Measurements from ENCODE around the gene PCDH1.
"Not testable (repeated sequence)": the region's sequence is repeated elsewhere in the genome, so short reads cannot be mapped to it uniquely, and the experiment has no call there.

Gene PCDH1

GRCh38 chr5:141898448-141899049 is 20.3 kb upstream of the PCDH1 start:
- DNase-seq (ENCODE audit: low read depth in 2 of 2) = no peak

GRCh38 chr5:141897425-141897824 is 19.2 kb upstream of the PCDH1 start:
- no peak for DNase-seq (ENCODE audit: low read depth in 2 of 2)

- DNase-seq (ENCODE audit: low read depth in 2 of 2) = not testable (repeated sequence)
These were observed 12.2 kb upstream of the PCDH1 start for GRCh38 chr5:141890429-141890828.

GRCh38 chr5:141889282-141889871 is 11.2 kb upstream of the PCDH1 start:
- DNase-seq (ENCODE audit: low read depth in 2 of 2) = no peak

DNA sequence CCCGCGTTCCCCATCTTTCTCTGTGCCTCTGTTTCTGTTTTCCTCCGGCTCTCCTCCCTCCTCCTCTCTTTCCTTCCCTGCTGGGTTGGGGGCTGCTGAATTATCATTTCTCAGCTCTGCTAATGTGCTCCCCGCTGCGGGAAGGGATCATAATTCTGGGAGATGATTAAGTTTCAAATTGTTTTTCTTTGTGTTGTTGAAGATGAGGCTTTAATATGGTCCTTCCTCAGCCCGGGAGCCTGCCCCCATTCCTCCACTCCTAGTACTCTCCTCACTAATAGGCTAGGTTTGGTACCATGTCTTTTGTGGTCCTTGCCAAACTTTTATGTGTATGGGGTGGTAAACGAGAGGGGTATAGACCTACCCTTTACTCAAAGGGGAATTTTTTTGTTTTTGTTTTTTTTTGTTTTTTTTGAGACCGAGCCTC is 5.7 kb upstream of the PCDH1 start:
- no peak for DNase-seq (ENCODE audit: low read depth in 2 of 2)

DNA sequence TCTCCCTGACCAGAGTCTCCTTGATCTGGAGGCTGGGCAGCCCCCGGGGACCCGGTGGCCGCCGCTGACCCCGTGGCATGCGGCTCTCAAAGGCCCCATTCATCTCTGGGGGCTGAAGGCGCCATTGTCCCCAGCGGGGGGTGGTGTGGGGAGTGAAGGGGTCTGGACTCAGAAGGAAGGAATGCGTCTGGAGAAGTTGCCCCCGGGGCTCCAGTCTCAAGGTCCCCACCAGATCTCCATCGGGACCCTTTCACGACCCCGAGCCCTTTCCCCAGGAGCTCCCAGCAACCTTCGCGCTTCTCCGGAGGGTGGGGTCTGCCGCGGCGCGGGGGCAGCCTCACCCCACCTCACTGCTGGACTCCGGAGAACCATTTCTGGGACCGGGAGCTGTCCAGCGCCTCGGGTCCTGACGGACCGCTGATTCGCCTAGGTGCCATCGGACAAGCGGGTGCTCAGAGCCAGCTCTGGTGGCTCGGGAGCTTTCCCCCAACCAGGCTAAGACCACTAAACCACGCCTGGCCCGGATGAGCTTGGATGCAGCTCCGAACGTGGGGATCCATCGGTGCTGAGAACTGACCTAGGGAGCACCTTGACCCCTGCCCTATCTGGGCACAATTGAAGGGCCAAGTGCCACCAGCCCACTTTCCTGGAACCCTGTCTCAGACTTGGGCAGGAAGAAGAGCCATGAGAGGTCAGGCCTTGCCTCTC is 5.1 kb upstream of the PCDH1 start:
- DNase-seq (ENCODE audit: low read depth in 2 of 2) = no peak

DNA sequence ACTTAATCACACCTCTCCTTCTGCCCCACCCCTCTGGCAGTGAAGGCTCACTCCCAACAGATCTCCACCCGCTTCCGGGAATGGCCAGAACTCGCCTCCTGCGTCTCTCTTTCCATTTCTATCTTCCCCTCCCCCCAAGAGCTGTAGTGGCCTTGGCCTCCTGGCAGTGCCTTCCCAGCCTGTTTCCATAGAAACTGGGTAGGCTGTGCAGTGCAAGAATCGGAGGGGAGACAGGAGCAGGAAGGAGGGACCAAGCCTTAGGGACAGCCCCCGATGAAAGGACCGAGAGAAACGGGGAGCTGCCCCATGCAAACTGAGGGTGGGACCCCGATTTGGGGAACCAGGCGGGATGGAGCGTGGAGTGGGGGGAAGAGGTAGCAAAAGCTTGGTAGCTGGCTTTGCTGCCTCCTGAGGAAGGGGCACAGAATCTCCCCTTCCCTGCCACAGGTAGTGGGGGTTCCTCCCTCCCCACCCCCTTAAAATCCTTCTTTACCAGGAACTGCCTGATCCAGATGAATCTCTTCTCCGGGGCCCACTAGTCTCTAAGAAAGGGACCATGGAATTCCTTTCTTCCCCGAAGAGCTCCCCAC is 4.5 kb upstream of the PCDH1 start:
- DNase-seq (ENCODE audit: low read depth in 2 of 2) = no peak

- no peak for DNase-seq (ENCODE audit: low read depth in 2 of 2)
These were observed 3.7 kb upstream of the PCDH1 start for GRCh38 chr5:141881886-141882285.

DNA sequence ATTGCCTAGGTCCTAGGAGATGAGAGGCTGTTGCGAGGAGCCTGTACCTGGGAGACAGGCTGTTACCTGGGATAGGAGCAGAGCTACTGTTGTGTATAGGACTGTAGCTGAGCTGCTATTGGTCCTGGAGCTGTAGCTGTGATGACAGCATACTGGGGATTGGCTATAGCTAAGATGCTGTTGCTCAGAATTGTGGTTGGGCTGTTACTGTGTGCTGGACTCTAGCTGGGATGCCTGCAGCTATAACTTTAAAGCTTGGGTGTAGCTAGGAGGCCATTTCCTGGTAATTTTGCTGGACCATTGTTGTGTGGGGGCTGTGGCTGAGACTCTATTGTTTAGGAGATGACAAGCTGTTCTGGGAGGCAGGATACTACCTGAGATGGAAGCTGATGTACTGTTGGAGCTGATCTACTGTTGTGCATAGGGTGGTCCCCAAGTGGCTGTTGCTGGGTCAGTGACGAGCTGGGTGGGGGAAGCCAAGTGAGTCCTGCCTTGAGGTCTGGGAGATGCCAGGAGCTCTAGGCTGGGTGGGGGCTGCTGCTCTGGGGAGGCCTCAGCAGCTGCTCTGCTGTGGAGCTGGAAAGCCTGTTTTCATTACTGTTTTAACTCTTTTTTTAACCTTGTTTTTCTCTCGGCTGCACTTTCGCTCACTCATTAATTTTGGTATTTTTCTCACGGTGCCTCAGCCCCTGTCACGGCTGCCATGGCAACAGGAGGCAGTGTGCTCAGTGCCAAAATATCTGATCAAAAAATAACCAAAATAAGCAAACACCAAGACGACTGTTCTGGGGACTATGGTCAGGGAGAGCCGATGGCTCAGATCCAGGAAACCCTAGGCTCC is 3.0 kb upstream of the PCDH1 start:
- no peak for DNase-seq (ENCODE audit: low read depth in 2 of 2)

GRCh38 chr5:141879941-141880738 is 1.9 kb upstream of the PCDH1 start:
- no peak for DNase-seq (ENCODE audit: low read depth in 2 of 2)

- DNase-seq (ENCODE audit: low read depth in 2 of 2) = no peak
These were observed 1.2 kb upstream of the PCDH1 start for GRCh38 chr5:141879426-141879759.

DNA sequence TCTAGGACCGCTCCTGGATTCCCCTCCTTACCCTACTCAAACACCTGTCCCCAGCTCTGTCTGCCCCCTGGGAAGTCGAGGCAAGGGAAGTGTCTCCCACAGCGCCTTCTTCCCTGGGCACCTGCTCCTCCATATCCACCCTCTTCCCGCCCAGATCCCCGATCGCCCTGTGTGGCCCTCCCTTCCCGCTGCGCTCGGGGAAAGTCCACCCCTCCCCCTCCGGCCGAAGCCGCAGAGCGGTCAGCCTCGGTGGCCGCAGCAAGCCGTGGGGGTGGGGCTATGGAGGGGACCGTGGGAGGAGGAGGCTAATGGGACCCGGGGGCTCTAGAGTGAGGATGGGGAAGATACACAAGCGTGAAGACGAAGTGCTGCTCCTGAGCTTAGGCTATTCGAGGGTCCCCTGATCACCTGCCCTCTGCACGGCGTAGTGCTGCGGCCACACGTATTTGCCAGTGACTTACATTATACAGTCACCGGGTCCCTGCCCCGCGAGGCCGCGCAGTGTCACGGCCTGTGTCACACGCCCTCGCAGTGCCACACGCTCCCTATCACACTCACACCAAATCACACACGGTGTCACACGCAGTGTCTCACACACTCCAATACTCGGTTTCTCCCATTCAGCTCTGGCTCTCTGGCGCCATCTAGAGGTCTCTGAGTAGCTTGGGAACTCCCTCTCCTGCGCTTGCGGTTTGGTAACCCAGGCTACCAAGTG is 658 bp upstream of the PCDH1 start:
- DNase-seq (ENCODE audit: low read depth in 2 of 2) = peak; percentile 76 to 84

- no peak for DNase-seq (ENCODE audit: low read depth in 2 of 2)
These were observed 639 bp downstream of the PCDH1 start for GRCh38 chr5:141877356-141878185.

GRCh38 chr5:141876628-141877355 is 1.4 kb downstream of the PCDH1 start:
- DNase-seq (ENCODE audit: low read depth in 2 of 2) = no peak

DNA sequence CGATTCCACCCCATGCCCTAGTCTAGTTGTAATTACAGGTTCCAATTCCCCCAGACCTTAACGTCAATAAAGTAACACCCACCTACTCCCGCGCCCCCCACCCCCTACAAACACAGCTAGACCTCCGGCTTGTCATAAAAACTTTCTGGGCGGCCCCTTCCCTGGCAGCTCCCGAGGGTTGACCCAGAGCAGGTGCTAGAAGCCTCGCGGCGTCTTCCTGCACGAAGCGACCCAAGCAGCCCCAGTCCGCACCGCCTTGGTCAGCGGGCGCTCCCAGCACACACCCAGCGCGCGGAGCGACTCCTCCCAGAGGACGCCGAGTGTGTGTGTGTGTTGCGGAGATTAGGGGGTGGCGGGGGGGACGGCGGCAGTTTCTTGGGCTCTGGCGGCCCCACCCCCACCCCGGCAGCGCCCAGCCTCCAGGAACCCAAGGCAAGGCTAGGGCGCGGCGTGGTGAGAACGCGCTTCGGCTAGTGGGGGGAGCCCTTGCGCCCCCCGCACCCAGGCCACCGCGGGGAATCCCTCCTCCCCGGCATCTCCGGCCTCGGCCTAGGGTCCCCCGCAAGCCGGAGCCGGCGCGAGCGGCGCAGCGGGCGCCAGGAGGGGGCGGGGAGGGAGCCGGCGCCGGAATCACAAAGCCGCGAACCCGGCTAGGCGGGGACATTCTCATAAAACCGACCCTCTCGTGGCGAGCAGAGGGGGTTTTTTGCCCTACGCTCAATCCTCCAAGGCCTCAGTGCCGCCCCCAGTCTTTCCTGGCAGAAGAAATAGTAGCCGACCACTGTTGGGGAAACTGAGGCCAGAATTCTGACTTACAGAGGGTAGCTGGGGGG is 2.2 kb downstream of the PCDH1 start:
- no peak for DNase-seq (ENCODE audit: low read depth in 2 of 2)

- no peak for DNase-seq (ENCODE audit: low read depth in 2 of 2)
These were observed 3.0 kb downstream of the PCDH1 start for GRCh38 chr5:141875022-141875740.

GRCh38 chr5:141874262-141874964 is 3.8 kb downstream of the PCDH1 start:
- no peak for DNase-seq (ENCODE audit: low read depth in 2 of 2)
